DMS79 (cell line): Measurements from ENCODE around the gene SMIM5.

Experiments used
- DNase-seq: peaks from one replicate; lab custom pipeline; 2025; lab: John Stamatoyannopoulos, UW

SMIM5 gene

DNA sequence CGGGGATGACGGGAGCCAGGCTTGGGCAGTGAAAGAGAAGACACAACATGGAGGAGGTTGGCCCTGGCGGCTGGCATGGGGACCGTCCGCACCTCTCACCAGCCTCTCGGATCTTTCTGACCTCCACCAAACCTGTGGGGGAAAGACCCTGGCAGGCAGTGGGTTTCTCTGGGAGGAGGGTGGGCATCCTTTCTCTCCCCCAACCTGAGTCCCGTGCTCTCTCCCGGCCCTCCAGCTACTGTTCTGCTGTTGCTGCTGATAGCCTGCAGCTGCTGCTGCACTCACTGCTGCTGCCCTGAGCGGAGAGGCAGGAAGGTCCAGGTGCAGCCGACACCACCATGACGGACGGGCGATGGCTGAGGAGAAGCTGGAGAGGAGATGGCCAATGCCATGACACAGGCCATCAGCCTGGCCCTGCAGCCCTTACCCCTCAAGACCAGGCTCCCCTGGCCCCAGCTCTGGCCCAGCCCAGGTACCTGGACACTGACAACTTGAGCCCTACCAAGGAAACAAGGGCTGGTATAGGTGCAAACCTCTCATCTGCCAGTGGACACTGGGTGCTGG lies 7.4 kb downstream of the SMIM5 start:
- DNase-seq: no peak

GRCh38 chr17:75641343-75641742 lies 8.1 kb downstream of the SMIM5 start:
- no peak for DNase-seq

DNA sequence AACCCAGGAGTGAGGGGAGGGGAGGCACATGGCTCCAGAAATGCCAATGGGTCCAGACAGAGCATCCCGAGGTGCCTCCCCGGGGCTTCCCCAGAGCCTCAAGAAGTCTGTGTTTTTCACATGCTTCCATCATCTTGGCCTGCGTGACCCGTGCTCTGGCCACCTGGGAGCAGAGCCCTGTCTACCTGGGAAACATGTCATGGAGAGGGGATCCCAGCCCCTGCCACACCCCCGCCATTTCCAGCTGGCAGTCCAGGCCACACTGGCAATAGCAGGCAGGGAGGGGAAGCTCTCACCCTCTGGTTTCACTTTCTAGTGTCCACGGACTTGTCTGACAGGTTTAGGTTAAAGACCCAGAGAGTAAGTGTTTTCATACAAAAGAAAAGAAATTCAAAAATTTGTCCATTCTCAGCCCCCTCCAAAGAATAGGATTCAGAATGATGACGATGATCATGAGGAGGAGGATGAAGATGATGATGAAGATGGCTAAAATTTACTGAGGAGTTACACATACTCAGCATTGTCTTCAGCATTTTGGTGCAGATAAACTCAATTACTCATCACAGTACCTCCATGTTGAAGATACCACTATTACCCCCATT lies 9.0 kb downstream of the SMIM5 start:
- DNase-seq: no peak

- DNase-seq: no peak
Measured at GRCh38 chr17:75642784-75643642, 9.8 kb downstream of the SMIM5 start.

GRCh38 chr17:75643643-75644017 lies 10.4 kb downstream of the SMIM5 start:
- DNase-seq: no peak

DNA sequence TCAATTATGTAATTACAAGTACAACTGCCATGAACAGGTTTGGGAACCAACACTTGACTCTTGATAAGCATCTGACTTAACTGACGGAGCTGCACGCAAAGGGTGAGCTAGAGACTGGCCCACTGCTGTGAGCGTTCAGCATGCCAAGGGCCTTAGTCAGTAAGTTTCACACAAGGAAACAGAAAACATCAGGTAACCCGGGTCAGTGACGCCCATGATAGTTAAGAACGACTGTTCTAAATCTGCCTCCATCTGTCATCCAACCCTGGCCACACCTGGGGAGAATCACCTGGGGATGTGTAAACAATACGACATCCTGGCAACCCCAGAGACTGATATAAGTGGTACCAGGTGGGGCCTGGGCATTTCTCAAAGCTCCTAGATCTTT lies 12.3 kb downstream of the SMIM5 start:
- peak; percentile 77 for DNase-seq

- no peak for DNase-seq
Measured at GRCh38 chr17:75645889-75646637, 12.8 kb downstream of the SMIM5 start.

- DNase-seq: no peak
Measured at GRCh38 chr17:75646638-75646992, 13.4 kb downstream of the SMIM5 start.

GRCh38 chr17:75647061-75647460 lies 13.8 kb downstream of the SMIM5 start:
- DNase-seq: no peak

DNA sequence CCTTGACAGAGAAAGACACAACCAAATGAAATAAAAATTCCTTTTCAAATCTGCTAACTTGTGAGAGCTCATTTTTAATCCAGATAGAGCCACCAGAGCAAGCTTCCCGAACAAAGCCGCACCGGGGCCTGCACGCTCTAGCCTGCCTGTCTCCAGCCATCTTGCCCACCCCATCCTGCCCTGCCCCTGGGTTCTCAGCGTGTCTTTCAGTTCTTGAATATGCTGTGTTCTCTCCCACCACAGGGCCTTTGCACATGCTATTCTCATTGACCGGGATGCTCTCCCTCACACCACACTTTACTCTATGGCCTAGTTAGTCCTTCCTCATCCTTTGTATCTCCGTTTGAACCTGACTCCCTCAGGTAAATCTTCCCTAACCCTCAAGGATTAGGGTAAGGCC lies 14.7 kb downstream of the SMIM5 start:
- no peak for DNase-seq

GRCh38 chr17:75649687-75650086 lies 16.5 kb downstream of the SMIM5 start:
- DNase-seq: no peak

DNA sequence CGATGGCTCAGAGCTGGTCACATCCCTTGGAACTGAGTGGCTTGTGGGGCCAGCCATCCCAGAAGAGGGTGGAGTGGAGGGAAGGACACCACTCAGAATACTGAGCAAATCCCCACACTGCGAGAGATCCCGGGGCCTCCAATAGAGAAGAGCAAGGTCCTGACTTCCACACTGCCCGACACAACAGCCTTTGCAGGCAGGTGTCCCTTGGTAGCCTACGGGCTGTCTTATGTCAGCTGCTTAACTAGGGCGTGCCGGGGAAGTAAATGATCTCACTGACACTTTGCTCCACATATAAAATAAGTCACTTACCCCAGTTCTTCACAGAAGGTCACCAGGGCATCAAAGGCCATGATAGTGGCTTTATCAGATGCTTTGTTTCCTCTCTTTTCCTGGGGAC lies 17.6 kb downstream of the SMIM5 start:
- no peak for DNase-seq

DNA sequence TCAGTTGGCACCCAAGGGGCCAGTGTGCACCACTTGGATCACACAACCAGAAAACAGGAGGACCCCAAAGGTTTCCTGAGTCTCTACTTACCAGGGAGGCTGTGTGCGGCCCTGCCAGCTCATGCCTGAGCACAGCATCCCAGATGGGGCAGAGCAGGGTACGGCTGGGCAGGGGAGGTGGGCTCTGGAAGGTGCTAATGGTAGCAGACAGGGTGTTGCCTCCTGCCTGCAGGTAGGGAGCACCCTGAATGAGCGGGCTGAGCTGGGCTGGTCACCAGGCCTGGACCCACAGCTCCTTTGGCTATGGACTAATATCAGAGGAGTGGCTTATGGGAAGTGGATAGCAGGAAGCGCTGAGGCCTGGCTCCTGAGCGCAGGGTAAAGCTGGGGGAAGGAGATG lies 19.1 kb downstream of the SMIM5 start:
- no peak for DNase-seq

GRCh38 chr17:75652934-75653549 lies 19.8 kb downstream of the SMIM5 start:
- DNase-seq: no peak

- DNase-seq: no peak
Measured at GRCh38 chr17:75654176-75654575, 20.9 kb downstream of the SMIM5 start.

GRCh38 chr17:75658237-75658636 lies 25.0 kb downstream of the SMIM5 start:
- DNase-seq: no peak

GRCh38 chr17:75661531-75661930 lies 28.3 kb downstream of the SMIM5 start:
- no peak for DNase-seq

DNA sequence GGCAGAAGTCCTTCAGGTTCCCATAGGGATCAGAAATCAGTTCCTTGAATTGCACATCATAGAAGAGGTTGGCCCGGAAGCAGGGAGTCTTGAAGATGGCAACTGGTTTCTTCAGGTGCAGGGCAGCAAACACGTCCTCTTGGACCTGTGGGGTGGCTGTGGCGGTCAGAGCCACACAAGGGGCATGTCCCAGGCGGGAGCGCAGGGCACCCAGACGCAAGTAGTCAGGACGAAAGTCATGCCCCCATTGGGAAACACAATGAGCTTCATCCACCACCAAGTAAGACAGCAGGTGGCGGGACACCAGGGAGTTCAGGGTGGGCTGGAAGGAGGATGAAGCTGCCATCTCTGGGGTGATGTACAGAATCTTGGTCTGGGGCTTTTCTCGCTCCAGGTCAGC lies 29.3 kb downstream of the SMIM5 start:
- no peak for DNase-seq

DNA sequence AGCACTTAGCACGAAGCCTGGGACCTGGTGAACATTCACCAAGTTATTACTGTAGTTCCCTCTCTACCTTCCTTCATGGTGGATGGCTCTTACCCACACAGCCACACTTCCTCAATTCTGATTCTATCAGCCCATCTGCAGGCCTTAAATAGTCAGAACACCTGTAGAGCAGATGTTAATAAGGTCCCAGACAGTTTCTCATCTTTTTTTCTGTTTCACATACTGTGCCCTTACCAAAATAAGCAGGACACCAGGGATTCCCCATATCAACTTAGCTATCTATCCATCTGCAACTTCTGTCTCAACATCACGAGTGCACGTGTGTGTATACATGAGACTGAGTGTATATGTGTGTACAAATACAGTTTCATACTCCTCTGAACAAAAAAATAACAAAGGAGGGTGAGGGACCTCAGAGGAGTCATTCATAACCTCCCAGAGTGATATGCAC lies 30.9 kb downstream of the SMIM5 start:
- DNase-seq: no peak

- no peak for DNase-seq
Measured at GRCh38 chr17:75665981-75666380, 32.7 kb downstream of the SMIM5 start.

DNA sequence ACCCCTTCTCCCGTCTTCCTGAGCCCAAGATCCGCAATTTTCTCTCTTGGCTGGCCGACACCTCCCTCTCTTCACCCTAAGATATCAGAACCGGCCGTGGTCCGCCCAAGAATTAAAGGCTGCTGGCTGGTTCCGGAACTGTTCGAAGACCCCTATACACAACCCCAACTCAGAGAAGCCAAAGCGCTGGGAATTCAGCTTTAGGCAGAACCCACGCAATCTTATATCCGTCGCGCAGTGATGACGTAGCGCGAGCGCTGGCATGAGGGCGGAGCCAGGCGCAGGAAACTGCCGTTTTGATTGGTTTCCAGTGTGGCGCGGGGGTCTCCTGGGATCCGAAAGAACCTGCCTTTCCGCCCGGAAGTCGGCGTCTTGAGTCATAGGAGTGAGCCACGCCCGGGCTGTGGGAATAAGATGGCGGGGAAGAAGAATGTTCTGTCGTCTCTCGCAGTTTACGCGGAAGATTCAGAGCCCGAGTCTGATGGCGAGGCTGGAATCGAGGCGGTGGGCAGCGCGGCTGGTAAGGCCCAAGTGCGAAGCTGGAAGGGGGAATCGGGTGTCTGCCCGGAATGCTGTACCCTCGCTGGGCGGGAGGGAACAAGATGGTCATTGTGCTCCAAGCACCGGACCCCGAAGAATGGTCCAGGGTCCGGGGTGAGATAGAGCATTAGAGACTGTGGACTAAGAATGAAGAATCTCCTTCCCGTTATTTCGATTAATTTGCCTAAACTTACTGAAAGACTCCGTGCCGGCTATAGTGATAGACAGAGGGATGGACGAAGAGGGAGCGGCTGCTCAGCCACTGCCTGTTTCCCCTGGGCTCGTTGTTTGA lies 33.9 kb downstream of the SMIM5 start, which contains the start of the genes RECQL5 and SAP30BP:
Gene RECQL5, minus strand, starts transcription at position 196 of the 832 bp plus-strand sequence. CDS start 597 bp downstream, outside the sequence.
Gene SAP30BP, plus strand, starts transcription at position 380 of the 832 bp plus-strand sequence. Its CDS starts 35 bp downstream, at position 415.
- peak; percentile 85 for DNase-seq
